ENCODE results near the gene NPB. TPM values are rescaled to one million over a fixed set of nuclear protein-coding genes. Genes with fewer than 3 reads are reported as not detected.

The NPB gene
- total and polyA plus RNA-seq, 2 donors (not counting 1 experiment from before 2014, with no cell fraction given), result 0.31 to 0.83 TPM

DNA sequence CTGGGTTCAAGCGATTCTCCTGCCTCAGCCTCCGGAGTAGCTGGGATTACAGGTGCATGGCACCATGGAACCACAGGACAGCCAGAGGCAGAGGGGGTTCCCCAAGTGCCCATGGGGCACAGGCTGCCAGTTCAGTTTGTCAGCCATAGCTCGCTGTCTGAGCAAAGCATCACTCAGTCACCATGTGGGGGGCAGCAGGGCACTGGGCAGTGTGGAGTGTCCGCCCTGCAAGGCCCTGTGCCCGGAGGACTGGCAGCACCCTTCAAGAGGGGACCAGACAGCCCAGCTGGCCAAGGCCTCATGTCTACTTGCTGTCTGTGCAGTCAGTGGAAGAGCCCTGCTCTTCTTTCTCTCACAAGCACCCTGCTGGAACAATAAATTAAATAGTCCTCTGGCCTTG lies 17.1 kb upstream of the NPB start:
- Histone ChIP-seq H3K9me3 (ENCODE audit: control insufficient read depth, insufficient read depth, low read depth, low read length) (no peaks in the 10 kb centered on the region), H3K9ac (ENCODE audit: insufficient read depth, low read length) (no peak overlapping the region), H3K4me2 (ENCODE audit: extremely low read depth, insufficient read depth, low read length) (no peak overlapping the region), H3K4me1 (ENCODE audit: control insufficient read depth, extremely low read depth, insufficient read depth, low read length) (peaks cover 15% of the 10 kb centered on the region), H3K4me3 (replicated peaks in 1 of 4; ENCODE audit: control extremely low read depth in 1 of 4, insufficient read depth in 1 of 4, low read depth in 3 of 4, low read length in 4 of 4) (no peak overlapping the region), H3K36me3 (ENCODE audit: control insufficient read depth, insufficient read depth, low read length) (peaks cover 35% of the 10 kb centered on the region), H3K27me3 (ENCODE audit: control insufficient read depth, insufficient read depth, low read length) (no peaks in the 10 kb centered on the region), H3K27ac (ENCODE audit: insufficient read depth, low read length) (no peak overlapping the region), H2AFZ (ENCODE audit: low read length) (no peak overlapping the region), H3K79me2 (ENCODE audit: control insufficient read depth, insufficient read depth, low read length) (peaks cover 37% of the 10 kb centered on the region), H4K20me1 (ENCODE audit: control insufficient read depth, extremely low read depth, insufficient read depth, low read length) (no peaks in the 10 kb centered on the region)
- TF ChIP-seq EZH2 (IDR thresholded peaks at IDR 0.05; ENCODE audit: low read length, missing control alignments), result no peak
- TF ChIP-seq, protein P1, sequence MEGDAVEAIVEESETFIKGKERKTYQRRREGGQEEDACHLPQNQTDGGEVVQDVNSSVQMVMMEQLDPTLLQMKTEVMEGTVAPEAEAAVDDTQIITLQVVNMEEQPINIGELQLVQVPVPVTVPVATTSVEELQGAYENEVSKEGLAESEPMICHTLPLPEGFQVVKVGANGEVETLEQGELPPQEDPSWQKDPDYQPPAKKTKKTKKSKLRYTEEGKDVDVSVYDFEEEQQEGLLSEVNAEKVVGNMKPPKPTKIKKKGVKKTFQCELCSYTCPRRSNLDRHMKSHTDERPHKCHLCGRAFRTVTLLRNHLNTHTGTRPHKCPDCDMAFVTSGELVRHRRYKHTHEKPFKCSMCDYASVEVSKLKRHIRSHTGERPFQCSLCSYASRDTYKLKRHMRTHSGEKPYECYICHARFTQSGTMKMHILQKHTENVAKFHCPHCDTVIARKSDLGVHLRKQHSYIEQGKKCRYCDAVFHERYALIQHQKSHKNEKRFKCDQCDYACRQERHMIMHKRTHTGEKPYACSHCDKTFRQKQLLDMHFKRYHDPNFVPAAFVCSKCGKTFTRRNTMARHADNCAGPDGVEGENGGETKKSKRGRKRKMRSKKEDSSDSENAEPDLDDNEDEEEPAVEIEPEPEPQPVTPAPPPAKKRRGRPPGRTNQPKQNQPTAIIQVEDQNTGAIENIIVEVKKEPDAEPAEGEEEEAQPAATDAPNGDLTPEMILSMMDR (conservative IDR thresholded peaks at IDR 0.05 in 1 of 2, IDR thresholded peaks at IDR 0.05 in 1 of 2; ENCODE audit: low read depth in 1 of 2, low read length in 2 of 2), result no peak
- DNase-seq (ENCODE audit: low read depth in 2 of 2), result no peak

DNA sequence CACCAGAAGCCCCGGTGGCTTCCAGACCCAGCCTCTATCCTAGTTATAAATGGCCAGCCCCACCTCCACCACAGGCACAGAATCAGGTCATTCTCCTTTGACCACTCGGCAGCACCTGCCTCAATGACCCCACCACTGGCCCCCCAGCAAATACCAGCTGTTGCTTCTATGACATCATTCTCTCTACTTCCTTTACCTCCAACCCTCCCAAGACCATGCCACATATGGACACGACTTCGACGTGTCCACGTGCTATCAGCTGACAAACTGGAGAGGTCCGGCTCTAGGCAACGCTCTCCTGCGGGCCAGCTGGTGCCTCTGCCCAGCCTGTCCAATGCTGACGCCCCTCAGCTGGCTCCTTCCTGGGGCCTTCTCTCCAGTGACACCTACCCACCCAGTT lies 16.6 kb upstream of the NPB start:
- no peak overlapping the region for H2AFZ ChIP-seq (ENCODE audit: low read length)
- H3K27ac ChIP-seq (ENCODE audit: insufficient read depth, low read length), result no peak overlapping the region
- no peaks in the 10 kb centered on the region for H4K20me1 ChIP-seq (ENCODE audit: control insufficient read depth, extremely low read depth, insufficient read depth, low read length)
- TF ChIP-seq, protein P1 (conservative IDR thresholded peaks at IDR 0.05 in 1 of 2, IDR thresholded peaks at IDR 0.05 in 1 of 2; ENCODE audit: low read depth in 1 of 2, low read length in 2 of 2), result no peak
- TF ChIP-seq EZH2 (IDR thresholded peaks at IDR 0.05; ENCODE audit: low read length, missing control alignments), result no peak
- H3K4me2 ChIP-seq (ENCODE audit: extremely low read depth, insufficient read depth, low read length), result no peak overlapping the region
- peaks cover 19% of the 10 kb centered on the region for H3K4me1 ChIP-seq (ENCODE audit: control insufficient read depth, extremely low read depth, insufficient read depth, low read length)
- H3K9me3 ChIP-seq (ENCODE audit: control insufficient read depth, insufficient read depth, low read depth, low read length), result no peaks in the 10 kb centered on the region
- H3K79me2 ChIP-seq (ENCODE audit: control insufficient read depth, insufficient read depth, low read length), result peaks cover 42% of the 10 kb centered on the region
- H3K36me3 ChIP-seq (ENCODE audit: control insufficient read depth, insufficient read depth, low read length), result peaks cover 35% of the 10 kb centered on the region
- no peaks in the 10 kb centered on the region for H3K27me3 ChIP-seq (ENCODE audit: control insufficient read depth, insufficient read depth, low read length)
- H3K4me3 ChIP-seq (replicated peaks in 1 of 4; ENCODE audit: control extremely low read depth in 1 of 4, insufficient read depth in 1 of 4, low read depth in 3 of 4, low read length in 4 of 4), result no peak overlapping the region
- no peak overlapping the region for H3K9ac ChIP-seq (ENCODE audit: insufficient read depth, low read length)
- DNase-seq (ENCODE audit: low read depth in 2 of 2), result no peak

DNA sequence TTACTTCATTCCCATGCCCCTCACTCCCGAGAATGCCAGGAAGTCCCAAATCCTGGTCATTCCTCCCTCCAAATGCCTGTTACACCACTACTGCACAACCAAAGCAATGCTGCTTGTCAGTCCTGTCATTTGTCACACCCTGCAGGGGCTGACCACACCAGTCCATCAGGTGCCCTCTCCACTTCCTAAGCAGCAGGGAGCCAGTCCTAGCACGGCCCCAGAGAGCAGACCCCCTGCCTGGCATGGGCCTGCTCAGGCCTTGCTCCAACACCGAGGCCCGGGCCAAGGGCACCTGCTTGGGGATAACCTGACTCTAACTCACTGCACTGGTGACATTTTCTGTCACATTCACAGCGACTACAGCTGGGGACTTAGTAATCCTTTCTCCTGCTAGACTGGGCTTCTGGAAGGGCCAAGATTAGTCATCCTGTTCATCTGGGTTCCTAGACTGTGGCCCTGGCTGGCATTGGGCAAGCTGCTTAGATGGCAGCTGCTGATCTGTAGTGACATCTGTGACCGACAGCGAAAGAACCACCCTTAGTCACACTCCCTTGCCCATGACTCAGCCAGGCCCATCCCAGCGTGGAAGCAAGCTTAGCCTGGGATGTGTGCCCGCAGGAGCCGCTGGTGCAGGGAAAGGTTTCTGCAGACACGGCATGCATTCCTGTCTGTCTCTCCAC lies 16.0 kb upstream of the NPB start:
- Histone ChIP-seq H3K27me3 (ENCODE audit: control insufficient read depth, insufficient read depth, low read length) (no peaks in the 10 kb centered on the region), H3K4me3 (replicated peaks in 1 of 4; ENCODE audit: control extremely low read depth in 1 of 4, insufficient read depth in 1 of 4, low read depth in 3 of 4, low read length in 4 of 4) (no peak overlapping the region), H2AFZ (ENCODE audit: low read length) (no peak overlapping the region), H3K79me2 (ENCODE audit: control insufficient read depth, insufficient read depth, low read length) (peaks cover 47% of the 10 kb centered on the region), H3K4me2 (ENCODE audit: extremely low read depth, insufficient read depth, low read length) (no peak overlapping the region), H3K4me1 (ENCODE audit: control insufficient read depth, extremely low read depth, insufficient read depth, low read length) (peaks cover 19% of the 10 kb centered on the region), H4K20me1 (ENCODE audit: control insufficient read depth, extremely low read depth, insufficient read depth, low read length) (no peaks in the 10 kb centered on the region), H3K9ac (ENCODE audit: insufficient read depth, low read length) (no peak overlapping the region), H3K36me3 (ENCODE audit: control insufficient read depth, insufficient read depth, low read length) (peaks cover 35% of the 10 kb centered on the region), H3K27ac (ENCODE audit: insufficient read depth, low read length) (no peak overlapping the region), H3K9me3 (ENCODE audit: control insufficient read depth, insufficient read depth, low read depth, low read length) (no peaks in the 10 kb centered on the region)
- TF ChIP-seq EZH2 (IDR thresholded peaks at IDR 0.05; ENCODE audit: low read length, missing control alignments), result no peak
- TF ChIP-seq, protein P1 (conservative IDR thresholded peaks at IDR 0.05 in 1 of 2, IDR thresholded peaks at IDR 0.05 in 1 of 2; ENCODE audit: low read depth in 1 of 2, low read length in 2 of 2), result no peak
- DNase-seq (ENCODE audit: low read depth in 2 of 2), result peak in 1 of 2 donors; percentile 68

Data from fibroblast of lung (primary cell).